H1 (cell line): ENCODE results near the gene ANXA6. TPM values are rescaled to one million over a fixed set of nuclear protein-coding genes. Genes with fewer than 3 reads are reported as not detected.

ENCODE experiments used
- CTCF ChIA-PET: fragments of 300-600 bp; sonication (Branson Sonifier 250); formaldehyde crosslinking; loops from one replicate; lab custom pipeline; 2021; ENCODE audit not compliant: partially characterized antibody; lab: Charles Lee
- POLR2A ChIA-PET: fragments of 300-600 bp; sonication (Branson Sonifier 250); formaldehyde crosslinking; loops from one replicate; lab custom pipeline; 2021; ENCODE audit warnings: inconsistent platforms; ENCODE audit not compliant: partially characterized antibody; lab: Charles Lee
- DNase-seq, 2 experiments: peaks; one replicate each; pipeline versions ENCODE4 v3.0.0 to v3.0.0-alpha.2; 2010 to 2022; ENCODE audit warnings: low spot score in 2 of 2, low read depth in 1 of 2, mixed read lengths in 1 of 2
- FAIRE-seq: peaks from 2 replicates; lab custom pipeline; 2011; peaks lifted over from hg19 to GRCh38; lab: Jason Lieb, UNC
- H2AFZ ChIP-seq: 2 replicates; pipeline ENCODE4 v1.8.1; 2012; ENCODE audit warnings: low read length, inconsistent platforms
- H2AK5ac ChIP-seq: 2 replicates; pipeline ENCODE4 v1.6.1; 2013; ENCODE audit warnings: low read depth, low read length
- H2BK120ac ChIP-seq: replicated peaks from 2 replicates; pipeline ENCODE3; 2013; ENCODE audit warnings: low read depth, low read length, inconsistent platforms
- H2BK12ac ChIP-seq: 2 replicates; pipeline ENCODE4 v1.6.1; 2013; ENCODE audit warnings: low read depth, low read length
- H2BK15ac ChIP-seq: 2 replicates; pipeline ENCODE4 v1.6.1; 2013; ENCODE audit warnings: low read length
- H2BK20ac ChIP-seq: 2 replicates; pipeline ENCODE4 v1.6.1; 2013; ENCODE audit warnings: low read length
- H2BK5ac ChIP-seq: 2 replicates; pipeline ENCODE4 v1.6.1; 2013; ENCODE audit warnings: low read depth, low read length
- H3K14ac ChIP-seq: 2 replicates; pipeline ENCODE4 v1.6.1; 2013; ENCODE audit warnings: inconsistent platforms; ENCODE audit not compliant: insufficient read length
- H3K18ac ChIP-seq: 2 replicates; pipeline ENCODE4 v1.6.1; 2013; ENCODE audit warnings: low read length; ENCODE audit errors: extremely low read depth
- H3K23ac ChIP-seq: 2 replicates; pipeline ENCODE4 v1.6.1; 2013; ENCODE audit warnings: inconsistent platforms; ENCODE audit not compliant: insufficient read length
- H3K23me2 ChIP-seq: 2 replicates; pipeline ENCODE4 v1.6.1; 2013; ENCODE audit warnings: low read depth, low read length
- H3K27ac ChIP-seq: 2 replicates; pipeline ENCODE4 v1.6.1; 2011; ENCODE audit warnings: low read depth, low read length, inconsistent platforms
- H3K27me3 ChIP-seq, 4 experiments: replicated peaks in 1 of 4; 1 replicate in 1 of 4; 2 replicates in 3 of 4; pipeline versions ENCODE4 v1.6.1 to v1.8.1; 2011 to 2013; ENCODE audit warnings: low read length in 3 of 4, mild to moderate bottlenecking in 3 of 4, inconsistent platforms in 2 of 4, mixed read lengths in 2 of 4, moderate library complexity in 1 of 4; ENCODE audit not compliant: control insufficient read depth in 3 of 4, insufficient read depth in 3 of 4; ENCODE audit errors: extremely low read depth in 1 of 4
- H3K36me3 ChIP-seq, 4 experiments: 2 replicates each; pipeline versions ENCODE4 v1.6.1 to v1.8.1; 2011 to 2013; ENCODE audit warnings: mild to moderate bottlenecking in 4 of 4, low read length in 3 of 4, moderate library complexity in 2 of 4, control low read depth in 1 of 4, inconsistent platforms in 1 of 4; ENCODE audit not compliant: insufficient read depth in 4 of 4, control insufficient read depth in 2 of 4
- H3K4ac ChIP-seq: replicated peaks from 2 replicates; pipeline ENCODE3; 2013; ENCODE audit warnings: low read length, low read depth, mixed read lengths, inconsistent platforms; ENCODE audit not compliant: insufficient read length
- H3K4me1 ChIP-seq, 4 experiments: replicated peaks in 1 of 4; 1 replicate in 1 of 4; 2 replicates in 3 of 4; pipeline versions ENCODE4 v1.6.1 to v1.8.1; 2011 to 2013; ENCODE audit warnings: low read length in 3 of 4, inconsistent platforms in 2 of 4, mixed read lengths in 1 of 4; ENCODE audit not compliant: insufficient read depth in 4 of 4, control insufficient read depth in 3 of 4
- H3K4me2 ChIP-seq, 2 experiments: 2 replicates each; pipeline versions ENCODE4 v1.6.1 to v1.8.1; 2011 to 2013; ENCODE audit warnings: low read depth in 2 of 2, low read length in 2 of 2, control low read depth in 1 of 2, inconsistent platforms in 1 of 2, mild to moderate bottlenecking in 1 of 2; ENCODE audit not compliant: insufficient read depth in 1 of 2
- H3K4me3 ChIP-seq, 4 experiments: fragments of 200-600, 300-600 bp in 1 of 4; sonication (generic), shearing (Covaris generic), sonication (Bioruptor Twin) in 1 of 4; 2 replicates each; pipeline versions ENCODE4 v1.5.1 to v1.8.1; 2011 to 2016; ENCODE audit warnings: low read length in 4 of 4, low read depth in 3 of 4, control low read depth in 2 of 4, inconsistent platforms in 2 of 4, mild to moderate bottlenecking in 2 of 4, mixed read lengths in 1 of 4, moderate library complexity in 1 of 4; ENCODE audit not compliant: insufficient read depth in 2 of 4; ENCODE audit errors: extremely low read depth in 1 of 4
- H3K56ac ChIP-seq: replicated peaks from 2 replicates; pipeline ENCODE3; 2013; ENCODE audit warnings: low read depth, mild to moderate bottlenecking, mixed read lengths, low read length, inconsistent platforms; ENCODE audit not compliant: insufficient read length
- H3K79me1 ChIP-seq: 2 replicates; pipeline ENCODE4 v1.6.1; 2013; ENCODE audit warnings: low read depth, low read length, control low read depth
- H3K79me2 ChIP-seq, 2 experiments: 2 replicates each; pipeline versions ENCODE4 v1.6.1 to v1.8.1; 2012 to 2013; ENCODE audit warnings: low read length in 2 of 2, mild to moderate bottlenecking in 2 of 2, inconsistent platforms in 1 of 2; ENCODE audit not compliant: insufficient read depth in 2 of 2, control insufficient read depth in 1 of 2
- H3K9ac ChIP-seq, 4 experiments: replicated peaks in 1 of 4; 1 replicate in 1 of 4; 2 replicates in 3 of 4; pipeline versions ENCODE4 v1.6.1 to v1.8.1; 2011 to 2013; ENCODE audit warnings: low read depth in 3 of 4, low read length in 3 of 4, control low read depth in 2 of 4, mild to moderate bottlenecking in 2 of 4, moderate library complexity in 2 of 4, inconsistent platforms in 1 of 4; ENCODE audit errors: extremely low read depth in 1 of 4
- H3K9me3 ChIP-seq, 2 experiments: 2 replicates each; pipeline versions ENCODE4 v1.6.1 to v1.8.1; 2012 to 2013; ENCODE audit warnings: mild to moderate bottlenecking in 2 of 2, moderate library complexity in 2 of 2, control low read depth in 1 of 2, inconsistent platforms in 1 of 2, low read depth in 1 of 2, low read length in 1 of 2, mixed read lengths in 1 of 2; ENCODE audit not compliant: insufficient read depth in 2 of 2
- H4K20me1 ChIP-seq, 2 experiments: replicated peaks in 1 of 2; 2 replicates each; pipeline versions ENCODE3 to v1.8.1; 2011 to 2013; ENCODE audit warnings: inconsistent platforms in 2 of 2, low read length in 2 of 2, mild to moderate bottlenecking in 1 of 2; ENCODE audit not compliant: insufficient read depth in 2 of 2, control insufficient read depth in 1 of 2
- H4K5ac ChIP-seq: 2 replicates; pipeline ENCODE4 v1.6.1; 2013; ENCODE audit warnings: low read length, low read depth, mixed read lengths, inconsistent platforms; ENCODE audit not compliant: insufficient read length
- H4K8ac ChIP-seq: 2 replicates; pipeline ENCODE4 v1.8.0; 2013; ENCODE audit warnings: mild to moderate bottlenecking, moderate library complexity, low read length, inconsistent platforms; ENCODE audit not compliant: insufficient read depth; ENCODE audit errors: extremely low read depth
- H4K91ac ChIP-seq: replicated peaks from 2 replicates; pipeline ENCODE3; 2013; ENCODE audit warnings: low read length, mixed read lengths, inconsistent platforms; ENCODE audit not compliant: insufficient read length
- POLR2A ChIP-seq, 2 experiments: IDR thresholded peaks; 1 replicate in 1 of 2; 2 replicates in 1 of 2; pipeline ENCODE4 v1.6.1; 2011; ENCODE audit warnings: low read depth in 2 of 2, low read length in 2 of 2, mild to moderate bottlenecking in 2 of 2; ENCODE audit errors: control extremely low read depth in 1 of 2
- WGBS, 2 experiments: shearing (Covaris generic) in 1 of 2; methylation state at CpG; one replicate each; pipeline versions ENCODE4 v1.1.6 to v1.1.7; 2013 to 2015; ENCODE audit warnings: low lambda C conversion rate in 2 of 2, mixed read lengths in 2 of 2, inconsistent platforms in 1 of 2, low coverage in 1 of 2, missing lambda C conversion rate in 1 of 2; ENCODE audit not compliant: insufficient replicate concordance in 2 of 2, insufficient coverage in 1 of 2, insufficient read length in 1 of 2; ENCODE audit errors: extremely low coverage in 1 of 2, missing lambda C conversion rate in 1 of 2; 5-methylcytosine and 5-hydroxymethylcytosine counted together
- polyA plus RNA-seq, 7 experiments: library from polyadenylated mRNA; depleted of rRNA in 3 of 7; stranded (reverse) in 5 of 7; unstranded in 2 of 7; fragments of >200 nt in 5 of 7; fragments of 200-250 nt in 2 of 7; gene quantifications; 1 replicate in 5 of 7; 2 replicates in 1 of 7; 4 replicates in 1 of 7; pipeline versions ENCODE4 v1.2.1 to v1.2.3, GENCODE V29; 2011 to 2013; ENCODE audit warnings: missing spikeins in 2 of 7, mixed read lengths in 2 of 7
- total RNA-seq: library from RNA; stranded (reverse); fragmentation: NEBNext Ultra II Directional; extraction: Animal tissue kit (Norgen Biotek cat#: 25700); gene quantifications from 2 replicates; pipeline ENCODE4 v1.2.1, GENCODE V29; 2021
- TF ChIP-seq, protein P1 (sequence below): IDR thresholded peaks from 2 replicates; pipeline ENCODE4 v1.6.1; 2011; ENCODE audit warnings: low read depth, mild to moderate bottlenecking, low read length; ENCODE audit not compliant: insufficient read depth

Gene ANXA6
- total and polyA plus RNA-seq, 2 of the 8 experiments (the other 6 are each of a cell fraction or from before 2014, with no cell fraction given), result 61.3 to 78.6 TPM

DNA sequence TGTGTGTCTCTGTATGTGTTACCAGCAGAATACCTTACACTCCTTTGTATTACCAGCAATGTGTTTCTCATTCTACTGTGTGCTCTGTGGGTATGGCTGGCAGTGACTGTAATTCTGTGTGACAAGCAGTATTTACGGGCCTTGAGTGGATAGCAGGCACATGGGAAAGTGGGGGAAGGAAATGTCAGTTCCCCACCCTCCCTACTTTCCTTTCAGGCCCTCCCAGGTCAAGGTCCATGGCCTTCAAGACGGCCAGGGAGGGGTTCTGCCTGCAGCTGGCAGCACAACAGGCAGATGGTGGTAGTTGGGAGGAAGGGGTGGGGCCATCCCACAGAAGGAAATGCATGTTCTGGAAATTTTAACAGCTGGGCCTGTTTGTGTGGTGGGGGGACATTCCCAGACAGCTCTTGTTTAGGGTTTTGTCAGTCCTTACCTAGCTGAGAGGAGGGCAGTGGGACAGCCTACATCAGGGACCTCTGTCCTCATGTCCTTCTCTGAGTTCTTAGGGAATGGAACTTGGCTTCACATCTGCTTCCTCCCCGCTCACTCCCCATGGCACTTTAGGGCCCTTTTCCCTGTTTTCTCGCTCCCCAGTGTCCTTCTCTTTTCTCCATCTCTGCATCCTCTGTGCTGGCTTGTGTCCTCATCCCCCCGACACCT lies 62.1 kb downstream of the ANXA6 start:
- CTCF ChIA-PET, result interaction anchor here (0.6 to 8.0 kb wide), 11 partner anchors 8 to 185 kb away, joined by 3 to 96 read pairs (median 5); no protein-coding TSS in a partner anchor

More for the DNA sequence above, 62.1 kb downstream of the ANXA6 start:
- H3K14ac ChIP-seq, result no peak overlapping the region
- no peaks in the 10 kb centered on the region for H3K79me1 ChIP-seq
- no peak overlapping the region for H2BK120ac ChIP-seq
- H3K18ac ChIP-seq, result no peak overlapping the region
- peak overlapping the region; percentile 81; the same call in 1 of the 2 replicates for H4K8ac ChIP-seq
- 79% methylated on average over 5 of the region's 5 CpGs; no CpG with 5 or more reads in 1 of the 2 experiments for WGBS, 2 experiments
- DNase-seq, result no peak
- no peaks in the 10 kb centered on the region for H3K23me2 ChIP-seq
- no peaks in the 10 kb centered on the region for H4K20me1 ChIP-seq
- no peak overlapping the region for H3K4ac ChIP-seq
- no peak overlapping the region for H2BK12ac ChIP-seq
- H3K79me2 ChIP-seq, result no peaks in the 10 kb centered on the region
- H2BK15ac ChIP-seq, result no peak overlapping the region
- POLR2A ChIA-PET, result interaction anchor here (0.6 to 2.5 kb wide), 5 partner anchors 9 to 140 kb away, joined by 3 to 6 read pairs (median 3); partner anchors contain the start of gene TNIP1
- no peak overlapping the region; the same call in 1 of the 2 replicates for H2AK5ac ChIP-seq
- H3K56ac ChIP-seq, result no peak overlapping the region
- no peaks in the 10 kb centered on the region for H3K27me3 ChIP-seq
- H2BK5ac ChIP-seq, result no peak overlapping the region
- no peak overlapping the region for H2AFZ ChIP-seq
- no peak overlapping the region for H3K27ac ChIP-seq
- no peaks in the 10 kb centered on the region for H3K9me3 ChIP-seq
- FAIRE-seq, result no peak
- no peak overlapping the region for H2BK20ac ChIP-seq
- H4K91ac ChIP-seq, result no peak overlapping the region
- H3K36me3 ChIP-seq, result no peaks in the 10 kb centered on the region
- peaks cover 1 to 20% (median 11%) of the 10 kb centered on the region in 4 experiments; a peak in 4 of 7 replicates for H3K4me1 ChIP-seq
- H3K4me2 ChIP-seq, result no peak overlapping the region
- H3K4me3 ChIP-seq, result no peak overlapping the region
- no peak overlapping the region for H4K5ac ChIP-seq
- no peak overlapping the region for H3K9ac ChIP-seq
- no peak overlapping the region for H3K23ac ChIP-seq
- TF ChIP-seq POLR2A (IDR thresholded peaks at IDR 0.05; ENCODE audit: control extremely low read depth in 1 of 2, low read depth in 2 of 2, low read length in 2 of 2), result 0 out of 3 replicates have a peak, but pooled peaks of 1 of the 2 experiments have one; percentile 27
- TF ChIP-seq, protein P1, sequence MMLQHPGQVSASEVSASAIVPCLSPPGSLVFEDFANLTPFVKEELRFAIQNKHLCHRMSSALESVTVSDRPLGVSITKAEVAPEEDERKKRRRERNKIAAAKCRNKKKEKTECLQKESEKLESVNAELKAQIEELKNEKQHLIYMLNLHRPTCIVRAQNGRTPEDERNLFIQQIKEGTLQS, result no peak
- TF ChIP-seq, all 59 proteins: peak for 1
